Measurements from ENCODE around the gene ADGRV1. TPM values are rescaled to one million over a fixed set of nuclear protein-coding genes. Genes with fewer than 3 reads are reported as not detected.
"Not testable (repeated sequence)": the region's sequence is repeated elsewhere in the genome, so short reads cannot be mapped to it uniquely, and the experiment has no call there.

Gene ADGRV1
- total RNA-seq, 1 donor, result 0.43 TPM

DNA sequence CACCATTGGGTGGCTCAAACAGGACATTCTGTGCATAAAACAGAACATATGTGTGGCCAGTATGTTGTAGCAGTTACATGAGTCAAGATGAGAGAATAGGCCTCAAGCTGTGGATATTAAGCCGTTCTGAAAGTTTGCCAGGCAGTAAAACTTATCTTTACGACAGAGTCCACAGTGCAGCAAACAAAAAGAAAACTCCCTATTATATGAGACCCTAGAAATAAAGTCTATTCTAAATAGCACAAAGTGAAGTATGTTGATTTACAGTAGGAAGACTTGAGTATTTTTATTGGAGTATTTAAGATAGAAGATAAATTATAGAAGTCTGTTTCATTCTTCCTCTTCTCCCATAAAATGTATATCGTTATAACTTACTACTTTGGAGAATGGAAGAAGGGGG is 271.5 kb downstream of the ADGRV1 start:
- H3K4me3 ChIP-seq (ENCODE audit: low read depth, low read length), result no peak overlapping the region
- no peak for DNase-seq (ENCODE audit: low read depth)
- TF ChIP-seq, protein P1, sequence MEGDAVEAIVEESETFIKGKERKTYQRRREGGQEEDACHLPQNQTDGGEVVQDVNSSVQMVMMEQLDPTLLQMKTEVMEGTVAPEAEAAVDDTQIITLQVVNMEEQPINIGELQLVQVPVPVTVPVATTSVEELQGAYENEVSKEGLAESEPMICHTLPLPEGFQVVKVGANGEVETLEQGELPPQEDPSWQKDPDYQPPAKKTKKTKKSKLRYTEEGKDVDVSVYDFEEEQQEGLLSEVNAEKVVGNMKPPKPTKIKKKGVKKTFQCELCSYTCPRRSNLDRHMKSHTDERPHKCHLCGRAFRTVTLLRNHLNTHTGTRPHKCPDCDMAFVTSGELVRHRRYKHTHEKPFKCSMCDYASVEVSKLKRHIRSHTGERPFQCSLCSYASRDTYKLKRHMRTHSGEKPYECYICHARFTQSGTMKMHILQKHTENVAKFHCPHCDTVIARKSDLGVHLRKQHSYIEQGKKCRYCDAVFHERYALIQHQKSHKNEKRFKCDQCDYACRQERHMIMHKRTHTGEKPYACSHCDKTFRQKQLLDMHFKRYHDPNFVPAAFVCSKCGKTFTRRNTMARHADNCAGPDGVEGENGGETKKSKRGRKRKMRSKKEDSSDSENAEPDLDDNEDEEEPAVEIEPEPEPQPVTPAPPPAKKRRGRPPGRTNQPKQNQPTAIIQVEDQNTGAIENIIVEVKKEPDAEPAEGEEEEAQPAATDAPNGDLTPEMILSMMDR (IDR thresholded peaks at IDR 0.05; ENCODE audit: insufficient read depth, low read depth, low read length), result no peak

DNA sequence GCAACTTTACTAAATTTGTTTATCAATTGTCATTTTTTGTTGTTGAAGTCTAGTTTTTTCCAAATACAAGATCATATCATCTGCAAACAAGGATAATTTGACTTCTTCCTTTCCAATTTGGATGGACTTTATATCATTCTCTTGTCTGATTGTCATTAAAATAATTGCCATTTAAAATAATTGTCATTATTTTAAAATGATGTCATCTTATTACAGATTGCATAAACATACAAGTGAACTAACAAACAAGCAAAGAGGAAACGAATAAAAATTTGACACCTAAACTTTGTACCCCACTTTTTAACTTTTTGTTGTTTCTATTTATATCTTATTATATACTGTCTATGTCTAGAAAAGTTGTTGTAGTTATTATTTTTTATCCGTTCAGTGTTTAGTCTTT is 275.2 kb downstream of the ADGRV1 start:
- TF ChIP-seq, protein P1 (IDR thresholded peaks at IDR 0.05; ENCODE audit: insufficient read depth, low read depth, low read length), result no peak
- no peak for DNase-seq (ENCODE audit: low read depth)

DNA sequence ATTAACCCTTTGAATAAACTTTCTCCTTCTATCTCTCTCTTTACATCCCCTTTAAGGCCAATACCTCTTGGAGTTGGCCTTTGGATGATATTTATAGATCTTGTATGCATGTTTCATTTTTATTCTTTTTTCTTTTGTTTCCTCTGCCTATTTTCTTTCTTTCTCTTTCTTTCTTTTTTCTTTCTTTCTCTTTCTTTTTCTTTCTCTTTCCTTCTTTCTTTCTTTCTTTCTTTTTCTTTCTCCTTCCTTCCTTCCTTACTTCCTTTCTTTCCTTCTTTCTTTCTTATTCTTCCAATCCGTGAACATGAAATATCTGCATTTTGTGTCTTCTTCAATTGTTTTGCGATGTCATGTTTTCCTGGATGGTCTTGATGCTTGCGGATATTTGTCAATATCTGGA is 276.1 kb downstream of the ADGRV1 start:
- TF ChIP-seq, protein P1 (IDR thresholded peaks at IDR 0.05; ENCODE audit: insufficient read depth, low read depth, low read length), result no peak
- no peak overlapping the region for H3K4me3 ChIP-seq (ENCODE audit: low read depth, low read length)
- DNase-seq (ENCODE audit: low read depth), result no peak

More for the DNA sequence above, 275.2 kb downstream of the ADGRV1 start:
- no peak overlapping the region for H3K4me3 ChIP-seq (ENCODE audit: low read depth, low read length)

DNA sequence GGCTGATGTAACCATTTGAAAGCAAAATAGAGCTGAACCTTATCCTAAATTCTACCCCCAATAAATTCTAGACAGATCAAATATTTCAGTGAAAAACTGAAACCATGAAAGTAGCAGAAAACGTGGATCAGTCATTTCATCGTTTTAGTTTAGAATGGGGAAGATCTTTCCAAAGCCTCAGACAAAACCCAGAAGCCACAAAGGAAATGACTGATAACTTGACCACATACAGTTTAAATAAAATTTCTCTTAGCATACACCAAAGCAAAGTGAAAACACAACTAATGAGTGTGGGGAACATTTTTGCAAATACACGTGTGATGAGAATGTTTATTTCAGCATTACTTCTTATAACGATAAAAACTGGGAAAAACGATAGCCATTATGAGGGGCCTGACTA is 284.8 kb downstream of the ADGRV1 start:
- DNase-seq (ENCODE audit: low read depth), result no peak

DNA sequence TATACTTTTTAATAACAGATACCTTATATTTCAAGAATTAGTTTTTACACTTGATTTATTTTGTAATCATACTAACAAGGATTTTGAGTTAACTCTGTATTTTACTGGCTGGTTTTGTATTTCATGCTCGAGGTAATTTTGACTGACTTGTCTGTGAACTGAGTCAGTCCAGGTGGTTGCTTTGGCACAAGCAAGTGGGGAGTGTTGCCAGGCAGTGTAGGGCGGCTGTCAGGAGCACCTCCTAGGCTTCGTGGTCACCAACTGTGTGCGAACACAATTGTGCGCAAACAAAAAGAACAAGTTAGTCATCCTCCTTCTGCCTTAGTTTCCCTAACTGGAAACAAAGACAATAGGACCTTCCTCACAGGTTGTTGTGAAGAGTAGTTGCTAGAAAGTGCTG is 286.3 kb downstream of the ADGRV1 start:
- H3K4me3 ChIP-seq (ENCODE audit: low read depth, low read length), result no peak overlapping the region
- TF ChIP-seq, protein P1 (IDR thresholded peaks at IDR 0.05; ENCODE audit: insufficient read depth, low read depth, low read length), result no peak
- no peak for DNase-seq (ENCODE audit: low read depth)

More for the DNA sequence above, 284.8 kb downstream of the ADGRV1 start:
- no peak overlapping the region for H3K4me3 ChIP-seq (ENCODE audit: low read depth, low read length)
- TF ChIP-seq, protein P1 (IDR thresholded peaks at IDR 0.05; ENCODE audit: insufficient read depth, low read depth, low read length), result no peak

DNA sequence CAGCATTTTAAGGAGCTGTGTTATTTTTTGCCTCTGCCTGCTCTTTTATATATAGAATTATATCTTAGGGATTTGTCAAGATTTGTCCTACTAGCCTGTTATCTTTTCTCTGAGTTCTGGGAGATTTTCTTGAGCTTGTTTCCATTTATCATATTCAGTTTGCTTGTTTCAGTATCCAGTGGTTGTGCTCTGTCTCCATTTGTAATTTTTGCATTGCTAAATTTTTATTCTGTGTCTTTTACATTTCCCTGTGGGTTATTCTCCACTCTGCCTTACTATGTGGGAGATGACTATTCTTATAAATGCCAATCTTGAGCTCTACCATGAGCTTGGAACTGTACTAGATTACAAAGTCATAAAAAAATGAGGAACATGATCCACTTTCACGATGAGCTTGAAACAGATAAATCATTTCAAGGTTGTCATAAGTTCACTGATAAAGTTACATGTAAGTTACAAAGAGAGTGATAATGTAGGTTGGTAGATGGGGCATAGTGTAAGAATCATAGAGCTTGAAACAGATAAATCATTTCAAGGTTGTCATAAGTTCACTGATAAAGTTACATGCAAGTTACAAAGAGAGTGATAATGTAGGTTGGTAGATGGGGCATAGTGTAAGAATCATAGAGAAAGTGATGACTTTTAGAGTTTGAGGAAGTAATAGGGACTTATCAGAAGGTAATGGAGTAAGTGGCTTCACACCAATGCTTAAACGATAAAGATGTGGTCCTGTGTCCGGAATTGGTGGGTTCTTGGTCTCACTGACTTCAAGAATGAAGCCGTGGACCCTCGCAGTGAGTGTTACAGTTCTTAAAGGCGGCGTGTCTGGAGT is 287.3 kb downstream of the ADGRV1 start:
- no peak for DNase-seq (ENCODE audit: low read depth)
- no peak overlapping the region for H3K4me3 ChIP-seq (ENCODE audit: low read depth, low read length)
- TF ChIP-seq, protein P1 (IDR thresholded peaks at IDR 0.05; ENCODE audit: insufficient read depth, low read depth, low read length), result no peak

DNA sequence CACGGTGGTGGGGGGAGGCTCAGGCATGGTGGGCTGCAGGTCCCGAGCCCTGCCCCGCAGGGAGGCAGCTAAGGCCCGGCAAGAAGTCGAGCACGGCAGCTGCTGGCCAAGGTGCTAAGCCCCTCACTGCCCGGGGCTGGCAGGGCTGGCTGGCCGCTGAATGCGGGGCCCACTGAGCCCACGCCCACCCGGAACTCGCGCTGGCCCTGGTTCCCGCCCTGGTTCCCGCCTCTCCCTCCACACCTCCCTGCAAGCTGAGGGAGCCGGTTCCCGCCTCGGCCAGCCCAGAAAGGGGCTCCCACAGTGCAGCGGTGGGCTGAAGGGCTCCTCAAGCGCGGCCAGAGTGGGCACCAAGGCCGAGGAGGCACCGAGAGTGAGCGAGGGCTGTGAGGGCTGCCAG is 289.0 kb downstream of the ADGRV1 start:
- DNase-seq (ENCODE audit: low read depth); H3K4me3 ChIP-seq (ENCODE audit: low read depth, low read length): not testable (repeated sequence)

Data from fibroblast of villous mesenchyme (primary cell).